CD4-positive, alpha-beta T cell treated with Interleukin-1 beta for 1 hour (primary cell): ENCODE results near the gene FAM163A.
"Not testable (repeated sequence)": the region's sequence is repeated elsewhere in the genome, so short reads cannot be mapped to it uniquely, and the experiment has no call there.

Source experiments
- DNase-seq, 2 donors: peaks; one replicate each; pipeline ENCODE4 v3.0.0-alpha.2; 2020 to 2022

FAM163A gene

GRCh38 chr1:179817056-179817455, 74.0 kb downstream of the FAM163A start:
- no peak for DNase-seq

GRCh38 chr1:179817789-179818188, 74.7 kb downstream of the FAM163A start:
- DNase-seq = no peak

DNA sequence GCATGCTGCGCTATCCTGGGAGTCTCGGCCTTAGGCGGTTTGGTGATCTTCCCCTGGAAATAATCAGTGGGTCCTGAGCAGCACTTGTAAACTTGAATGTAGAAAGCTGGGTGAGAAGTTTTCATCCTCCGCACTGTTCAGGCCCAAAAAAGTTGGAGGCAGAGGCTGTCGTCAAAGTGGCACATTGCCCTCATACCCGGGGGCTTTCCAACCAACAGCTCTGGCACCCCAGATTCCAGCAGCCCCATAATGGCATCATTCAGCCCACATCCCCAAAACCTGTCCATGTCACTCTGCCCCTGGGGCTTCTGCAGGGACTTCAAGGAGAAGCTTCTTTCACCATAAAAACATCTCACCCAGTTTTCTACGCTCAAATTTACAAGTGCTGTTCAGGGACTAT, 75.2 kb downstream of the FAM163A start:
- no peak for DNase-seq

DNA sequence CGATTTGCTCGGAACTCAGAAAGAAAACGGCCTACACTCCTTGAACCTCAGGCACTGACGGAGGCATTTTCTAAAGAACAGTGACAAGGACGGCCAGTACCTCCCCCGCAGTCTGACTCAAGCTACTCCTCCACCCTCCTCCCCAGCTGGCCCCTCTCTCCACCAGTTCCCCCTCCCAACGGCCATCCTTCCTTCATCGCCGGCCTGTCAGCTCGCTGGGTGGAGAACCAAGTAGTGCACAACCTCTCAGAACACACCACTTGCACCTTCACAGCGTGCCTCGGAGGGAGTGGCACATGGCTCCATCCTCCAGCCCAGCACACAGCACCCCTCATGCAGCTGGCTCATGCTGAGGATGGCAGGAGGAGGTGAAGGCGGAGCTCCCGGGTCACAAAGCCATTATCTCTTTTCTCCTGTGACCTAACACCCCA, 75.7 kb downstream of the FAM163A start:
- no peak for DNase-seq

GRCh38 chr1:179820226-179820970, 77.3 kb downstream of the FAM163A start:
- no peak for DNase-seq

GRCh38 chr1:179821524-179821923, 78.4 kb downstream of the FAM163A start:
- DNase-seq = no peak

DNA sequence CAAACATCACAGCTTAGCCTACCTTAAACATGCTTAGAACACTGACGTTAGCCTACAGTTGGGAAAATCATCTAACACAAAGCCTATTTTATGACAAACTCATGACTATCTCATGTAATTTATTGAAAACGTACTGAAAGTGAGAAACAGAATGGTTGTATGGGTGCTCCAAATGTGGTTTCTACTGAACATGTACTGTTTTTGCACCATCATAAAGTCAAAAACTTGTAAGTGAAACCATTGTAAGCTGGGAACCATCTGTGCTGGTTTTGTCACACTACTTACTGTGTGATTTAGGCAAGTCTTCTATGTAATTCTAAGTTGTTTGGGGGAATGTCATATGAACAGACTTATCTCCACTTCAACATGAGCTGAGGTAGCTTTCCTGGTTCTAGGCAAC, 79.0 kb downstream of the FAM163A start:
- no peak for DNase-seq

DNA sequence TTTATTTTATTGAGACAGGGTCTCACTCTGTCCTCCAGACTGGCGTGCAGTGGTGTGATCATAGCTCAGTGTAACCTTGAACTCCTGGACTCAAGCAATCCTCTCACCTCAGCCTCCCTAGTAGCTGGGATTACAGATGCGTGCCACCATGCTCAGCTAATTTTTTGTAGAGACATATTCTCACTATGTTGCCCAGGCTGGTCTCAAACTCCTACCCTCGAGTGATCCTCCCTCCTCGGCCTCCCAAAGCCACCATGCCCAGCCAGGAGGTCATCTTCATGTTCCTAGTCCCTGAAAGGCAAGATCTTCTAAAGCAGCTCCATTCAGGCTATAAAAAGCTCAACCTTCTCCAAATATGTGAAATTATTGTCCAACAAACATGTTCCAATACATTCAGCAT, 80.6 kb downstream of the FAM163A start:
- no peak for DNase-seq

- DNase-seq = no peak
These were observed 81.2 kb downstream of the FAM163A start for GRCh38 chr1:179824265-179824664.

- DNase-seq = no peak
These were observed 82.1 kb downstream of the FAM163A start for GRCh38 chr1:179825206-179825605.

GRCh38 chr1:179825798-179826460, 82.8 kb downstream of the FAM163A start:
- no peak for DNase-seq

- DNase-seq = no peak
These were observed 83.7 kb downstream of the FAM163A start for GRCh38 chr1:179826626-179827280.

DNA sequence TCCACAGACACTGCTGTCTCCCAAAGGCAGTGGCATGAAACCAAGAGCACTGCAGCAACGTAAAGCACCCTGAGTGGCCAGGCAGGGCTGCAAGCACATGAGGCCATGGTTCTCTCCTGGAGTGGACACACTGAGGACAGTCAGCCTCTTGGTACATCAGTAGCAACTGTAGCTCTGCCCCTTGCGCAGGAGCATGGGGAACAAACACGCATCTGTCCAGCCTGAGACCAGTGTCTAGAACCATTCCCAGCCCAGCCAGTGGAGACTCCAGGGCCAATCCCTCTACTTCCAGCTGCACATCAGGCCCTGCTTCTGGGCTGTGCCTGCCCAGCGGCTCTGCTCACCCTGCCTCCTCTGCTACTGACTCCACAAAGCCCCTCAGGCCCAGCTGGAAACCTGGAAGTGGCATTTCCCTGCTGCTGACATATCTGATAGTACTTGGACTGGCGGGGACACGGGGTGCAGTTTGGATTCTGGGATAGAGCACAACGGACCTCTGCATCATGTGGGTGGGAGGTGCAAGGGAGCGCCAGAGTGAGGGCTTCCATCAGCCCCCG, 85.5 kb downstream of the FAM163A start:
- DNase-seq = no peak

DNA sequence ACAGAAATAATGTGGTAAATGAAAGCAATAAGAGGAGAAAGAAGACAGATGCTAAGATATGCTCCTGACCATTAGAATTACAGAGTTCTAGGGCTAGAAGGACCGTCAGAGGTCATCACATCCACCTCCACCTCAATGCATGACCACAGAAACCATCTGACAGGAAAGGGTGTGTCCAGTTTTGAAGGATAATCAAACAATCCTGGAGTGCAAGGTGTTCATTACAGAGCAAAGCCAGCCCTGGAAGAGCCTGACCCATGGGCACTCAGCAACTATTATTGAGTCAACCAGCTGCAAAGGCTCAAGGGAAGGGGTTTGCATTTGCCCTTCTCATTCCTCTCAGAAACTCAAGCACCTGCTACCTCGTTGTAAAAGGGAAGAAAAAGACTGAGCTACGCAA, 88.1 kb downstream of the FAM163A start:
- no peak for DNase-seq

DNA sequence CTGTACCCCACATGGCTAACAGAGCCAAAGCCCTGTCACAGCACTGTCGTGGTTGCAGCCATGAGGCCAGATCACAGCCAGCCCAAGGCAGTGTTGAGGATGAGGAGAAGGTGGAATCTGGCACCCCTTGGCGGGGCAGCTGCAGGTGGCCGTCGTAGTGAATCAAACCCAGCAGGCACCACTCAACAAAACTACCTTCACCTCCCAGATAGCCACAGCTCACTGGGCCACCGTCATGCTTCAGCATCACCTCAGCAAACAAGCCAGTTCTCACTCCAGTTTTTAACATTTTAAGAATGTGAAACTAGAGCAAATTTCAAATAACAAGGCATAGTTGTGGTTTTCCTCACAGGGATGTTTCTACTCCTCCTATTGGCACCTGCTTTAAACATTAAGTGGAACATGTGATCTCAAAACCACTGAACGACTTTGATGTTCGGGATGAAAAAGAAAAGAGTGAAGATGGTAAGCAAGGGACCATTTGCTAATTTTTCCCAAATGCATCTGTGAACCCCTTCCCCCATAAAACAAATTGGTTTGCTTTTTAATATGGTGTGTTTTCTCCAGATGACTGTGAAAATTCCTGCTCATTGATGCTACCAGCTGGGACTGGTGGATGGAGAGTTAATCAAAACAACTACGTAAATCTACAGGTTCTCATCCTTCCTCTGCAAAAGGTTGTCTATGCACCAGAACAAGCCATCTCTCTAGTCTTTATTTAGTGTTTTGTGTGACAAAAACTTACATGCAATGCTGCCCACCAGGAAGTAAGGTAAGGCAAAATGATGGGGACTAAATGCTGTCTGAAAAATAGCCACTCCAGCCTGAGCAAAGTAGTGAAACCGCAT, 89.0 kb downstream of the FAM163A start:
- peak in 1 of 2 donors; percentile 29 for DNase-seq

DNA sequence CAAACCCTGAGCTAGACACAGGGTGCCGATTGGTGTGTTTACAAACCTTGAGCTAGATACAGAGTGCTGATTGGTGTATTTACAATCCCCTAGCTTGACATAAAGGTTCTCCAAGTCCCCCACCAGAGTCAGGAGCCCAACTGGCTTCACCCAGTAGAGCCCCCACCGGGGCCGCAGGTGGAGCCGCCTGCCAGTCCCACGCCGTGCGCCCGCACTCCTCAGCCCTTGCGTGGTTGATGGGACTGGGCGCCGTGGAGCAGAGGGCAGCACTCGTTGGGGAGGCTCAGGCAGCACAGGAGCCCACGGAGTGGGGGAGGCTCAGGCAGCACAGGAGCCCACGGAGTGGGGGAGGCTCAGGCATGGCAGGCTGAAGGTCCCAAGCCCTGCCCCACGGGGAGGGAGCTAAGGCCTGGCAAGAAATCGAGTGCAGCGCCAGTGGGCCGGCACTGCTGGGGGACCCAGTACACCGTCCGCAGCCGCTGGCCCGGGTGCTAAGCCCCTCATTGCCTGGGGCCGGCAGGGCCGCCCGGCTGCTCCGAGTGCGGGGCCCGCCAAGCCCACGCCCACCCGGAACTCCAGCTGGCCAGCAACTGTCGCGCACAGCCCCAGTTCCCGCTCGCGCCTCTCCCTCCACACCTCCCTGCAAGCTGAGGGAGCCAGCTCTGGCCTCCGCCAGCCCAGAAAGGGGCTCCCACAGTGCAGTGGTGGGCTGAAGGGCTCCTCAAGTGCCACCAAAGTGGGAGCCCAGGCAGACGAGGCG, 93.8 kb downstream of the FAM163A start:
- not testable (repeated sequence) for DNase-seq

DNA sequence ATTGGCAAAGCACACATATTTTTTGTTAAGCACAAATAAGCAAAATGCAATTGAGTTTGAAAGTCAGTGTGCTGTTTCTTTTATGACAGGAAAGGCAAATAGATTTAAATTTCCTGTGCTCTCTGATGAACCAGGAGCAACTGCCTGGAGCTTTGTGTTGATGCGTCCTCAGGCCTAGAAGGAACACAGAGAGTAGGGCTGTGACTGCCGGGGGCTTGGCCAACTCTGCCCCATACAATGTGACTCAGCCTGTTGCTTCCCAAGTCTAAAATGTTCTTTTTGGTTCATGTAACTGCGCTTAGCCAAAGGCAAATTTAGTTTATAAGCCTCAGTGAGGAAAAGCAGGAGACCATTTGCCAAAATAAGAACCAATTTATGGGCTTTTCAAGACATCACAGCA, 97.0 kb downstream of the FAM163A start:
- no peak for DNase-seq

- DNase-seq = no peak
These were observed 105.1 kb downstream of the FAM163A start for GRCh38 chr1:179848233-179848632.

- DNase-seq = no peak
These were observed 110.0 kb downstream of the FAM163A start for GRCh38 chr1:179853102-179853501.

DNA sequence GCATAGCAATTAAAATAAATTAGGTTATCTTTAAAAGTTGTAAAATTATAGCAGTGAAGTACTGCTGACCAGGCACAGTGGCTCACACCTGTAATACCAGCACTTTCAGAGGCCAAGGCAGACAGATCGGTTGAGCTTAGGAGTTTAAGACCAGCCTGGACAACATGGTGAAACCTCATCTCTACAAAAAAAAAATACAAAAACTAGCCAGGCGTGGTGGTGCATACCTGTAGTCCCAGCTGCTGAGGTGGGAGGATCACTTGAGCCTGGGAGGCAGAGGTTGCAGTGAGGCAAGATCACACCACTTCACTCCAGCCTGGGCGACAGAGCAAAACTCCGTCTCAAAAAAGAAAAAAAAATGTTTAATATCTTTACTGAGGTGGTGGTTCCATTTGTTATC, 112.7 kb downstream of the FAM163A start:
- not testable (repeated sequence) for DNase-seq

DNA sequence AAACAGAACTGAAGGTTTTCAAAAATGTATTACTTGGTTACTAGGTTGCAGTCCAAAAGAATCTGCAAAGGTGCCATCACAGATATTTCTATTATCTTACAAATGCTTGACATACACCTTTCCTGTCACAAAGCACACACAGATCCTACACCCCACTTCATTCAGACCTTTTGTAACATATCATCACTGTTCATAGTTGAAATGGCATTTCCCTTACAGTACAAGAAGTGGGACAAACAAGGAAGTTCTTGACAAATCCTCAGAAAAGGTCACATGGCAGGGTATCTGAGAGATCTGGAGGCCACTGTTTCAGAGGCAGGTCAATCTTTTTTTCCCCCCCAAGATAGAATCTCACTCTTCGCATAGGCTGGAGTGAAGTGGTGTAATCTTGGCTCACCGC, 113.2 kb downstream of the FAM163A start:
- no peak for DNase-seq

- DNase-seq = no peak
These were observed 113.9 kb downstream of the FAM163A start for GRCh38 chr1:179857009-179857408.
